Vagina (tissue), 2 donors: ENCODE data around the gene MYEOV.

Experiments used
- CTCF ChIP-seq, 3 experiments: fragments of 450-650 bp in 2 of 3; fragments of 200-600 bp in 1 of 3; sonication (generic) in 1 of 3; IDR thresholded peaks; one replicate each; pipeline ENCODE4 v1.5.1; 2017 to 2019; ENCODE audit warnings: antibody characterized with exemption in 3 of 3, mild to moderate bottlenecking in 2 of 3, moderate library complexity in 2 of 3
- POLR2A ChIP-seq, 2 donors: fragments of 450-650 bp; IDR thresholded peaks; one replicate each; pipeline ENCODE4 v1.6.1; 2017; ENCODE audit warnings: antibody characterized with exemption in 2 of 2, mild to moderate bottlenecking in 2 of 2, moderate library complexity in 2 of 2

DNA sequence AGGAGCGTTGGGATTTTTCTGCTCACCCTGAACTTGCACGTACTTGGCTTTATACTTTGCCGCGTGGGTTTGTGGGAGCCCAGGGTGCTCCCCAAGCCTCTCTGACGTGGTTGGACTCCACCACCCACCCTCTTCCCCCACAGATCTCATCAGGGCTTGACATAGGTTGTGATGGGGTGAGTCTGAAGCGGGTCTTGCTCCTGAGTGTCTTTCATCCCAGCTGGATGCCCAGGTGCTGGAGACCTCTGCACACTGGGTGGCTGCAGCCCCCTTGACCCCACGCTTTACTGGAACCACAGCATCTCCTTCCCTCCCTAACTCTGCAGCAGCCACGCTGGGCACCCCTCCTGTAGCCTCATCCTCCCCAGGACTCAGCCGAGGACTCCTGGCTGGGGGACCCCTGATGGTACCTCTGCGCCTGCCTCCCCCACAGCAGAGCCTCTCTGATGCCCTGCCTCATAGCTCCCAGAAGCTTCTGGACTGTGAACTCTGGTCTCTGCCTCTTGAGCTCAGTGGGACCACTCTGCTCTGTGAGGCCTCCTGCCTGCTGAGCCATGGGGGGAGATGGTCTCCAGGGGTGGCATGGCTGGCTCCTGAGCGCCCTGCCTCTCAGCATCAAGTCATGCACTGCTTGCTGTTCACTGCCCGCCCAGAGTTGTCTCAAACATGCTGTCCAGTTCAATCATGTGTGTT, 45.2 kb downstream of the MYEOV start:
- TF ChIP-seq CTCF (IDR thresholded peaks at IDR 0.05) (no peak), POLR2A (IDR thresholded peaks at IDR 0.05) (no peak)
